ENCODE results near the gene PAX5. TPM values are rescaled to one million over a fixed set of nuclear protein-coding genes. Genes with fewer than 3 reads are reported as not detected.
A peak's percentile ranks its signal among the peaks of the same experiment; 100 is the strongest.
"Not testable (repeated sequence)": the region's sequence is repeated elsewhere in the genome, so short reads cannot be mapped to it uniquely, and the experiment has no call there.

Gene PAX5
- total RNA-seq, 1 donor from 2014 or later, result 0.39 TPM

DNA sequence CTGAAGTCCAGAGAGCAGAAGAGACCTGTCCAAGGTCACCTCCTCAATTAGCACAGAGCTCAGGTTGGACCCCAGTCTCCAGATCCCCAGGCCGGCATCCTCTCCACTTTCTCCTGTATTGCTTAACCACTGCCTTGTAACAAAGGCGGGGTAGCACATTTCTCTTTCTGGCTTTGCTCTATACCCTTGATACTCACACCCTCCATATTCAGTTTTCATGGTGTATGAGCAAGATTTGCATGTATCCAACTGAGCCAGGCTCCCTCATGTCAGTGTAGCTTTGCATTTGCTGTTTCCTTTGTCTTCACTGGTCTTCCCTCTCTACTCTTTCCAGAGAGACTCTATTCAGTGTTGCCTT, 20.3 kb upstream of the PAX5 start:
- DNase-seq (ENCODE audit: low spot score); H3K4me1 Mint-ChIP-seq (ENCODE audit: low read depth); H3K9me3 Mint-ChIP-seq; H3K4me3 Mint-ChIP-seq; H3K27ac Mint-ChIP-seq; H3K36me3 Mint-ChIP-seq (ENCODE audit: low read depth); intact Hi-C loops (cut with micrococcal nuclease): not testable (repeated sequence)
- H3K27me3 Mint-ChIP-seq (ENCODE audit: insufficient read depth), result peaks cover 50% of the 10 kb centered on the region

DNA sequence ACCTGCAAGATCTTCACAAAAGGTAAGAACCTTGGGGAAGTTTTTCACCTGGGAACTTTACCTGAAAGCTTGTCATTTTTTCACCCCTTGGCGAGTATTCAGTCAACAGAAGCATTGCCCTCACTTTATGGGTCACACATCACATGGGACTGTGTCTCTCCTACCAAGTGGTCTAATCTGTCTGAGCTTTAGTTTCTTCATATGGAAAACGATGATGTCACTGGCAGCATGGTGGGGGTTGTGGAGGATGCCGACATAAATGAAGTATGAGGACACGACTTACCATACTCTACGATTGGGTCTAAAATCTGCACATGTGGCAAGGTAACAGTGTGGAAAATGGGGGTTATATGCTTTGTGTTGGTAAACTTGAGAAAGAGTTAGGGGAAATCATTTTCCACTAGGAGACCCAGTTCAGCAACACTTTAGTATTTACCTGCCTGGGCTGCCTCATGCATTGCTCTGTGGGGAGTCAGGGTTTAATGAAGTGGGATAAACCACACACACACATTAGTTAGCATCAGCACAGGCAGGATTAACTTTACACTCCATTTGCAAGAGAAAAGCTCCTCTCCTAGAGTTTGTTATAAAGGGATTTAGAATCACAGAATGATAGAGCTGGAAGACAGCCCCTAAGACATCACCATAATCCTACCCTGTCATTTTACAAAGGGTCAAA, 19.8 kb upstream of the PAX5 start:
- H3K27me3 Mint-ChIP-seq (ENCODE audit: insufficient read depth), result peaks cover 48% of the 10 kb centered on the region
- no peaks in the 10 kb centered on the region for H3K4me1 Mint-ChIP-seq (ENCODE audit: low read depth)
- H3K27ac Mint-ChIP-seq, result no peak overlapping the region
- no peak for DNase-seq (ENCODE audit: low spot score)
- no peak overlapping the region for H3K4me3 Mint-ChIP-seq
- no peaks in the 10 kb centered on the region for H3K9me3 Mint-ChIP-seq
- intact Hi-C loops (cut with micrococcal nuclease), result no loop called here
- H3K36me3 Mint-ChIP-seq (ENCODE audit: low read depth), result no peaks in the 10 kb centered on the region

DNA sequence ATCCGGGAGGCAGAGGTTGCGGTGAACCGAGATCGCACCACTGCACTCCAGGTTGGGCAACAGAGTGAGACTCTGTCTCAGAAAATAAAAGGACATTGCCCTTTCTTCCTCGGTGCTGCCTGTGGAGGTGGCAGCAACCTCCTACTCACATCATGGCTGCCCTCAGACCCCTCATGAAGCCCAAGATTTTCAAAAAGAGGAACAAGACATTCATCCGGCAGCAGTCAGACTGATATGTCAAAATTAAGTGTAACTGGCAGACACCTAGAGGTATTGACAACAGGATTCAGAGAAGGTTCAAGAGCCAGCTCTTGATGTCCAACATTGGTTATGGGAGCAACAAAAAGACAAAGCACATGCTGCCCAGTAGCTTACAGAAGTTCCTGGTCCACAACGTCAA, 12.6 kb upstream of the PAX5 start:
- Mint-ChIP-seq H3K36me3 (ENCODE audit: low read depth) (no peaks in the 10 kb centered on the region), H3K9me3 (no peaks in the 10 kb centered on the region), H3K4me3 (no peak overlapping the region), H3K27me3 (ENCODE audit: insufficient read depth) (peaks cover 33% of the 10 kb centered on the region), H3K4me1 (ENCODE audit: low read depth) (no peaks in the 10 kb centered on the region), H3K27ac (no peak overlapping the region)
- intact Hi-C loops (cut with micrococcal nuclease), result no loop called here
- no peak for DNase-seq (ENCODE audit: low spot score)

DNA sequence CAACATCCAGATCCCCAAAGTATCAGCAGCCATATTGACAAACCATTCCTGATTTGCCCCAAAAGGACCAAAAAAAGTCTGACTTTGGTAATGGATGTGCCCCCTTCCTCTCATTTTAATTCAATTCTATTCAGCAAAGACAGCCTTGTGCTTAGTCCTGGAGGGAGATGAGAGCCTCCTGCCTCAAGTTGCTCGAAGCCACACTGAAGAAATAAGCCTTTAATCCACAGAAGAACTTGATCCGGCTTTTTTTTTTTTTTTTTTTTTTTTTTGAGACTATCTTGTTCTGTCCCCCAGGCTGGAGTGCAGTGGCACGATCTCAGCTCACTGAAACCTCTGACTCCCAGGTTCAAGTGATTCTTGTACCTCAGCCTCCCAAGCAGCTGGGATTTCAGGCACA, 8.4 kb upstream of the PAX5 start:
- no peaks in the 10 kb centered on the region for H3K36me3 Mint-ChIP-seq (ENCODE audit: low read depth)
- H3K27ac Mint-ChIP-seq, result no peak overlapping the region
- no peak overlapping the region for H3K4me3 Mint-ChIP-seq
- intact Hi-C loops (cut with micrococcal nuclease), result no loop called here
- peaks cover 61% of the 10 kb centered on the region for H3K27me3 Mint-ChIP-seq (ENCODE audit: insufficient read depth)
- peaks cover under 1% of the 10 kb centered on the region for H3K4me1 Mint-ChIP-seq (ENCODE audit: low read depth)
- H3K9me3 Mint-ChIP-seq, result no peaks in the 10 kb centered on the region
- no peak for DNase-seq (ENCODE audit: low spot score)

DNA sequence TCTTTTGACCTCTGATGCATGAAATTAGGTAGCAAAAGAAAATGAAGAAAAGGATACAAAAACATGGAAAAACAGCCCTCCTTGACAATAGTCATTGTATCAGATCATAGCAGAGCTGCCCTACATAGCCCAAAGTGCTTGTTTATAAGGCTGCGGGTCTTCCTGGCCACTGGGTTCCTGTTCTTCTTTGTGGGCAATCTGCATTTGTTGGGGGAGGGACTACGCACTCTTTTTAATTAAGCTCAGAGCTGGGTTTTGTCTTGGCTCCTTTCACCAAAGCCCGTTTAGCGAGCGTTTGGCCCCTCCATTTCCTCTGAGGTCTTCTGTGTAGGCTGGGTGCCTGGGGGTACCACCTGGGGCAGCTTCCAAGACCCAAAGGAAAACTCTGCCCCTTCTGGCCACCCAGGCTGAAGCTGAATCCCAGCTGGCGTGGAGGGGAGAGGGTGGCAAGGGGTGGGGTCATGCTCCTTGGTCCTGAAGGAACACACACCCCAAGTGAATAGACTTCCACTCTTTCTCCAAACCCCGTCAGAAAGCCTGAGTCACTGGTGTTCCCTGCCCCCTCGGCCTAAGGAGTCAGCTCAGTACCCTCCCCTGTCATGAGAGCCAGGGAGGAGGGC, 6.5 kb upstream of the PAX5 start:
- H3K9me3 Mint-ChIP-seq, result no peaks in the 10 kb centered on the region
- peaks cover 6% of the 10 kb centered on the region for H3K36me3 Mint-ChIP-seq (ENCODE audit: low read depth)
- H3K27me3 Mint-ChIP-seq (ENCODE audit: insufficient read depth), result peaks cover 63% of the 10 kb centered on the region
- no peak overlapping the region for H3K27ac Mint-ChIP-seq
- no peak overlapping the region for H3K4me3 Mint-ChIP-seq
- H3K4me1 Mint-ChIP-seq (ENCODE audit: low read depth), result peaks cover 16% of the 10 kb centered on the region
- intact Hi-C loops (cut with micrococcal nuclease), result no loop called here
- no peak for DNase-seq (ENCODE audit: low spot score)

DNA sequence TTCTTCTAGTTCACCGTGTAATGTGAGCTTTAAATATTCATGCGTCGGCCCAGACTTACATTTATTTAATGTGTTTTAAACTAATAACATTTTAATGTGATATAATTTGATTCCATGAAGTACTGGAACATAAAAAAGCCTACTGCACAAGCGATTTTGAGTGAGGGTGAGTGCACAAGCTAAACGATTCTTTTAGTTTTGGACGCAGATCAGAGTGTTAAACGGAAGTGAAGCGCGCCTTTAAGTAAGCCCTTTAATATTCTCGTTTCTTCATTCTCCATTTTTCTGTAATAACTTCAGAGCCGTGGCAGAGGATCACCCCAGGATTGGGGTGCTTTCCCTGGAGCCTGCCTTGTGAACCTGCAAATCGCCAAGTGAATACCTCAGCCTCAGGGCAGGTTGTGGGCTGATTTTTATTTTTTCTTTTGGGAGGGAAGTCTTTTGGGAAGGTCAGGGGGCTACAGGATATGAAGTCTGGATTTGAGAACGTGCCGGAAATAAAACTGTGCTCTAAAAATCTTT, 4.9 kb upstream of the PAX5 start:
- H3K4me1 Mint-ChIP-seq (ENCODE audit: low read depth), result peaks cover 25% of the 10 kb centered on the region
- no peak overlapping the region for H3K4me3 Mint-ChIP-seq
- H3K27ac Mint-ChIP-seq, result no peak overlapping the region
- H3K9me3 Mint-ChIP-seq, result no peaks in the 10 kb centered on the region
- H3K36me3 Mint-ChIP-seq (ENCODE audit: low read depth), result peaks cover 6% of the 10 kb centered on the region
- intact Hi-C loops (cut with micrococcal nuclease), result loop anchor here (5.0 kb wide), 2 partner anchors 268 to 428 kb away; partner anchors contain the start of gene ZBTB5
- peaks cover 71% of the 10 kb centered on the region for H3K27me3 Mint-ChIP-seq (ENCODE audit: insufficient read depth)
- DNase-seq (ENCODE audit: low spot score), result no peak

DNA sequence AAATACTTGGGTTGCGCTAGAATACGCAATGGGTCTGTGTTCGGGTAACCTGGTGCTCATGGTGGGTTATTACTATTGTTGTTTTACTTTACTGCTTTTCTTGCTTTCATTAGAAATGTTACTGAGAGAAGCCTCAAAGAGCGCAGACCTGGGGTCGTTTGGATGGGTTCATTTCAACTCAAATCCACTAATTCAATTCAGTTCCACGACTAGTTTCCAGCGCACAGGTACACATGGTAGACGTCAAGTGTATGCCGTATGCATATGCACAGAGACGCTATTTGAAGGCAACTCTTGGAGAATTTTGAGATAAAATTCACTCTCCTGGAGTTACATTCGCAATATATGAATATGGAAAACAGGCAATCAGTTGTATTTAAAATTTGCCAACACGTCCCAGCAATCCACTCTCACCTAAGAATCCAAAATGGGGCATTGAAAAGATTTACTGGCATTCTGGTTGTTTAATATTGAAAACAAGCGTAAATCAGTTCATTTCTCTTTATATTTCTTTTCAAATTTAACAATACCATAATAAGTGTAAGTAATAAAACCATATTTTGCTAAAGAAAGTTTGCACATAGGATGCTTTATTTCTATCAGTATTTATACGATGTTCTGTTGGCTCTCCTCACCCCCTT, 4.4 kb upstream of the PAX5 start:
- Mint-ChIP-seq H3K27ac (no peak overlapping the region), H3K27me3 (ENCODE audit: insufficient read depth) (peaks cover 72% of the 10 kb centered on the region), H3K4me3 (peak overlapping the region; percentile 63), H3K9me3 (no peaks in the 10 kb centered on the region), H3K4me1 (ENCODE audit: low read depth) (peaks cover 25% of the 10 kb centered on the region), H3K36me3 (ENCODE audit: low read depth) (peaks cover 6% of the 10 kb centered on the region)
- DNase-seq (ENCODE audit: low spot score), result no peak
- intact Hi-C loops (cut with micrococcal nuclease), result loop anchor here (5.0 kb wide), 2 partner anchors 269 to 429 kb away; partner anchors contain the start of gene ZBTB5

DNA sequence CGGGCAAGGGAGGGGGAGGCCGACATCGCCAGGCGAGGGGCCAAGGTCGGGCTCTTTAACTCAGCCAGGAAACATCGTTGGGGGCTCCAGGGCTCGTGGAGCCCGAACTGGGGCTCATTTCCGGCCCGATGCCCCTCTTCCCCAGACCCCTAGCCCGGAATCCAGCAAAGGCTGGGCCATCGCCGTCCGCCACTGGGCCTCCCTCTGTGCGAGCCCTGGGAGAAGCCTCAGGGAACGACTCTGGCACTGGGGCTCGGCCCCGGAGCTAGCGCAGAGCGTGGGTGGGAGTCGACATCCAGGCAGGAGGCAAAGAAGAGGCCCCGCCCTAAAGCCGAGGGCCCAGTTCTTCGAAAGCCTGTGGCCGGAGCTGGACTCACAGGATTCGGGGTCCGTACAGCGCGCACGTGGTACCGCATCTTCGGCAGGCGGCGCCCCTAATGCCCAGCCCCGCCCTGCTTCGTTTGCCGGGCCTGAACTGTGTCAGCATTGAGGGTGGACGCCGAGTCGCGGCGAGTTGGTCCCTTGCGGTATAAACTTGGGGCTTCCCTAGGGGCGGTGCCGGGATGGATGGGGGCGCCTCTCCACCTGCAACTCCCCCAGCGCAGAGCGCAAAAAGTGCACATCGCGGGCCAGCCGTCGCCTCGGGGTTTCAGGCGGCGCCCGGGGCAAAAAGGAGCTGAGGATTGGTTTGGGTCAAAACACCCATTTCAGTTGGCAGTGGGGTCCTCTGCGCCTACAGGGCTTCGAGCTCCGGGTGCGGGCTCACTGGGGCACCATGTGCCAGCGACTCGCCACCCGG, 3.6 kb upstream of the PAX5 start:
- Mint-ChIP-seq H3K27ac (peak overlapping the region; percentile 46), H3K9me3 (no peaks in the 10 kb centered on the region), H3K4me3 (peak overlapping the region; percentile 72), H3K27me3 (ENCODE audit: insufficient read depth) (peaks cover 79% of the 10 kb centered on the region), H3K36me3 (ENCODE audit: low read depth) (peaks cover 7% of the 10 kb centered on the region), H3K4me1 (ENCODE audit: low read depth) (peaks cover 25% of the 10 kb centered on the region)
- intact Hi-C loops (cut with micrococcal nuclease), result loop anchor here (1.0 to 5.0 kb wide), 6 partner anchors 10 to 430 kb away; partner anchors contain the start of genes ZBTB5 and ZCCHC7
- no peak for DNase-seq (ENCODE audit: low spot score)

DNA sequence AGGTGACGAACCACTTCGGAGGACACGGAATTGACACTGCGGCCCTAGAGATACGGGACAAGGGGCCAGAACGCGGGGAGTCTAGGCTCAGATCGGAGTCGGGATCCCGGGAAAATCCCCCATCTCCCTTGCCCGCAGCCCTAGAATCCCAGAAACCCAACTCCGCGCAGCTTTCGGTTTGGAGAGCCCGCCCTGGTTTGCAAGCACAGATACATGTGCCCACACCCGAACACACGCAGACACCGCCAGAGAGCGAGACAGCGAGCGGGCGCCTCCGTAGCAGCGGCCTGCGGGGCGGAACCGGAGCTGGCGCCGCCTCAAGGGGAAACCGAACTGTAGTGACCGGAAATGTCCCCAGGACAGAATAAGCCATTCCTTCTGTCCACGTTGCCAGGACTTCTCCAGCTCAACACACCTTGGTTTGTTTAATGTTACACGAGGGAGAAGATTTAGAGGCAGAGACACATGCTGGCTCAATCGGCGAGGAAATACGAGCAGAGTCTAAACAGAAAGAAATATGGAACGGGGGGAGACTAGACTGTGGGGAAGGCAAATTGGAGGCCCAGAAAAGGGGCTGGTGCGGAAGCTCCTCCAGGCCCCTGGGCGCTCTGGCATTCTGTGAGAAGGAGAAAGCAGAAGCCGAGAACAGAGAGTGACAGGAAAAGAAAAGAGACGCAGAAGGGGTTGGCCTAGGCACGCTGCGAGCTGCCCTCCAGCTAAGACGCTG, 2.9 kb upstream of the PAX5 start:
- H3K9me3 Mint-ChIP-seq, result no peaks in the 10 kb centered on the region
- H3K36me3 Mint-ChIP-seq (ENCODE audit: low read depth), result peaks cover 7% of the 10 kb centered on the region
- peaks cover 25% of the 10 kb centered on the region for H3K4me1 Mint-ChIP-seq (ENCODE audit: low read depth)
- peak overlapping the region; percentile 72 for H3K4me3 Mint-ChIP-seq
- DNase-seq (ENCODE audit: low spot score), result peak; percentile 30
- intact Hi-C loops (cut with micrococcal nuclease), result loop anchor here (1.0 to 5.0 kb wide), 6 partner anchors 10 to 430 kb away; partner anchors contain the start of genes ZBTB5 and ZCCHC7
- peaks cover 82% of the 10 kb centered on the region for H3K27me3 Mint-ChIP-seq (ENCODE audit: insufficient read depth)
- H3K27ac Mint-ChIP-seq, result peak overlapping the region; percentile 46

DNA sequence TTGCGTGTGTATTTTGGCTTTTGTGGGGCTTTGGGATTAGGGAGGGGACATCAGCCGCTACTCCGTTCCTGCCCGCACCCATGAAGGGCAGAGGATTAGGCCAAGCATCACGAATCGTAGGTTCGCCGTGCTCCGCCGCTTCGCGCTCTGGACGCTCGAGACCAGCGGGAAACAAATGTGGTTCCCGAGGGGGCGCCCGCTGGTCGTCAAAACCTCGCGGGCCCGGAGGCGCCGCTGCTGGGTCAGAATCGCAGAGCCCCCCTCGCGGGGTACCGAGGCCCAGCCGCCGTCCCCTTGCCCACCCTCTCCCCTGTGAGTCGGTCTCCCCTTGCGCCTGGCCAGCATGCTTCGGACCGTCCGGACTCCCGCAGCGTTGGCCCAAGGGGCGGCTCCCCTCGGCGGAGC, 2.3 kb upstream of the PAX5 start:
- peaks cover 83% of the 10 kb centered on the region for H3K27me3 Mint-ChIP-seq (ENCODE audit: insufficient read depth)
- H3K9me3 Mint-ChIP-seq, result no peaks in the 10 kb centered on the region
- DNase-seq (ENCODE audit: low spot score), result no peak
- H3K27ac Mint-ChIP-seq, result peak overlapping the region; percentile 47
- peak overlapping the region; percentile 72 for H3K4me3 Mint-ChIP-seq
- peaks cover 7% of the 10 kb centered on the region for H3K36me3 Mint-ChIP-seq (ENCODE audit: low read depth)
- H3K4me1 Mint-ChIP-seq (ENCODE audit: low read depth), result peaks cover 25% of the 10 kb centered on the region
- intact Hi-C loops (cut with micrococcal nuclease), result loop anchor here (2.0 to 5.0 kb wide), 4 partner anchors 50 to 431 kb away; partner anchors contain the start of genes ZBTB5 and ZCCHC7

DNA sequence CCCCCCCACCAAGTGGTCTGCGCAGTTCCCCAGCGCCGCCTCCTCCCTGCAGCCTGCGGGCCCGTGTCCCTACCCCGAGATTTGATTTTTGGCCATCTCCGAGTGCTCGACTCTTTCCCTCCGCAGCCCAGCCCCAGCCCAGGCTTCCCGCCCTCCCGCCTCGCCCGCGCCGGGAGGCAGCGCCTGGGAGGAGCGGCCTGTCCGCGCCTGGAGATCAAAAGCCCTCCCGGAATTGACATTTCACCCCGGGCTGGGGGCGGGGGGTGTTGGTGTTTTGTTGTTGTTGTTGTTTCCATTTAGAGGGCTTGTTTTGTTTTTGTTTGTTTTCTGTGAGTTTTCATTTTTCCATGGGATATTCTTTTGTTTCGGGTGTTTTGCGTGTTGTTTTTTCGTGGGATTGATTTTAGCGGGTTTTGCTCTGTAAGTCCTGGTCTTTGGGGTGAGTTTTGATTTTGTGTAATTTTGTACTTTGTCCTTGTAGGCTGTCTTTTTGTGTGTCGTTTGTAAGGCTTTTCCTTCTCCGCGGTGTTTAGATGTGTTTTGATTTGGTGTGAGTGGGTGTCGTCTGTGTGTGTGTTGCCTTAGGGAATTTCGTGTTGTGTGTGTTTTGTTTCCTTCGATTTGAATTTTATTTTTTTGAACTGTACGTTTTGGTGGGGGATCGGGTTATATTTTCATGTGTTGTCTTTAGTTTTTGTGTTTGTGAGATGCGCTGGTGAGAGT, 1.7 kb upstream of the PAX5 start:
- Mint-ChIP-seq H3K9me3 (no peaks in the 10 kb centered on the region), H3K4me1 (ENCODE audit: low read depth) (peaks cover 25% of the 10 kb centered on the region), H3K27ac (peak overlapping the region; percentile 47), H3K4me3 (peak overlapping the region; percentile 72), H3K27me3 (ENCODE audit: insufficient read depth) (peaks cover 83% of the 10 kb centered on the region), H3K36me3 (ENCODE audit: low read depth) (peaks cover 7% of the 10 kb centered on the region)
- DNase-seq (ENCODE audit: low spot score), result no peak
- intact Hi-C loops (cut with micrococcal nuclease), result loop anchor here (2.0 to 5.0 kb wide), 4 partner anchors 49 to 431 kb away; partner anchors contain the start of genes ZBTB5 and ZCCHC7

Measured in activated T-helper 1 cell treated with anti-CD3 and anti-CD28 coated beads, Interleukin-12 subunit alpha, Interleukin-12 subunit beta, Interleukin-2, Interleukin-4 antibody, amounts not matched to agents 30 ng/mL and 10 ng/mL and 1 ng/mL, durations not matched to agents 14 hours and 24 hours and 36 hours (primary cell).